Hepatocyte (in vitro differentiated cells): Measurements from ENCODE around the gene GDA.

ENCODE experiments used
- EZH2 ChIP-seq: fragments of 200-600 bp; sonication (generic); IDR thresholded peaks from 2 replicates; pipeline ENCODE4 v1.6.1; 2016; ENCODE audit warnings: antibody characterized with exemption, mild to moderate bottlenecking, borderline replicate concordance
- TF ChIP-seq, protein P1 (sequence below): fragments of 200-600 bp; sonication (generic); IDR thresholded peaks from 2 replicates; pipeline ENCODE4 v1.5.1; 2016; ENCODE audit warnings: antibody characterized with exemption, mild to moderate bottlenecking; ENCODE audit not compliant: poor library complexity

DNA sequence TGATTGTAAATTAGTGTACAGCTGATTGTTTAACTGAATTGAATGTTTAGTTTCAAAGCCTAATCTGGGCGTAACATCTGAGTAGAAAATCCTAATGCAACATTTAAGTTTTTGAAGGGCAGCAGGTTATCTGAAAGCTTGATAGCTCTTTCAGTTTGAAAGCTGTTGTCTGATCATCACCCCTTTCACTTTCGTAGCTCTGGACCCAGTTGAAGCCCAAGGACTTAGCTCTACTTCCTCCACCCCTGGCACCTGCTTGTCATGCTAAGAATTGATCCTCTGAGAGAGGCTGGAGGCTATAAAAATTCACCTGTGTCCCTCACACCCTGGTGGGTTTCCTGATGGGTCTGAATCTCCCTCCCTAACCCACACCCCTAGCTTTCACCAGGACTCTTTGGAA is 129.7 kb downstream of the GDA start:
- TF ChIP-seq, protein P1, sequence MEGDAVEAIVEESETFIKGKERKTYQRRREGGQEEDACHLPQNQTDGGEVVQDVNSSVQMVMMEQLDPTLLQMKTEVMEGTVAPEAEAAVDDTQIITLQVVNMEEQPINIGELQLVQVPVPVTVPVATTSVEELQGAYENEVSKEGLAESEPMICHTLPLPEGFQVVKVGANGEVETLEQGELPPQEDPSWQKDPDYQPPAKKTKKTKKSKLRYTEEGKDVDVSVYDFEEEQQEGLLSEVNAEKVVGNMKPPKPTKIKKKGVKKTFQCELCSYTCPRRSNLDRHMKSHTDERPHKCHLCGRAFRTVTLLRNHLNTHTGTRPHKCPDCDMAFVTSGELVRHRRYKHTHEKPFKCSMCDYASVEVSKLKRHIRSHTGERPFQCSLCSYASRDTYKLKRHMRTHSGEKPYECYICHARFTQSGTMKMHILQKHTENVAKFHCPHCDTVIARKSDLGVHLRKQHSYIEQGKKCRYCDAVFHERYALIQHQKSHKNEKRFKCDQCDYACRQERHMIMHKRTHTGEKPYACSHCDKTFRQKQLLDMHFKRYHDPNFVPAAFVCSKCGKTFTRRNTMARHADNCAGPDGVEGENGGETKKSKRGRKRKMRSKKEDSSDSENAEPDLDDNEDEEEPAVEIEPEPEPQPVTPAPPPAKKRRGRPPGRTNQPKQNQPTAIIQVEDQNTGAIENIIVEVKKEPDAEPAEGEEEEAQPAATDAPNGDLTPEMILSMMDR: no peak
- TF ChIP-seq EZH2: no peak
